ENCODE data around the gene SPTBN5.

The SPTBN5 gene

GRCh38 chr15:41887893-41888292 lies 6.0 kb downstream of the SPTBN5 start:
- TF ChIP-seq PPARA (CRISPR knock-in tag; IDR thresholded peaks at IDR 0.05; ENCODE audit: borderline replicate concordance) (no peak), SNAI2 (CRISPR knock-in tag; IDR thresholded peaks at IDR 0.05) (no peak), ZNF8 (CRISPR knock-in tag; IDR thresholded peaks at IDR 0.05) (no peak), ZFP3 (CRISPR knock-in tag; IDR thresholded peaks at IDR 0.05) (no peak), POU6F1 (CRISPR knock-in tag; IDR thresholded peaks at IDR 0.05; ENCODE audit: borderline replicate concordance, low read depth) (no peak), ZFP30 (CRISPR knock-in tag; IDR thresholded peaks at IDR 0.05) (no peak), TOX (CRISPR knock-in tag; IDR thresholded peaks at IDR 0.05; ENCODE audit: borderline replicate concordance) (no peak), OSR1 (CRISPR knock-in tag; IDR thresholded peaks at IDR 0.05) (no peak), ARNTL (CRISPR knock-in tag; IDR thresholded peaks at IDR 0.05; ENCODE audit: borderline replicate concordance, low read depth) (no peak), CREB5 (CRISPR knock-in tag; IDR thresholded peaks at IDR 0.05; ENCODE audit: low read depth) (no peak), CSRNP3 (CRISPR knock-in tag; IDR thresholded peaks at IDR 0.05) (no peak), PATZ1 (CRISPR knock-in tag; IDR thresholded peaks at IDR 0.05; ENCODE audit: borderline replicate concordance) (no peak), CSDC2 (CRISPR knock-in tag; IDR thresholded peaks at IDR 0.05) (no peak), ESRRG (CRISPR knock-in tag; IDR thresholded peaks at IDR 0.05) (no peak), ISL1 (CRISPR knock-in tag; IDR thresholded peaks at IDR 0.05) (no peak), ZC3H10 (CRISPR knock-in tag; IDR thresholded peaks at IDR 0.05) (no peak), TSHZ2 (CRISPR knock-in tag; IDR thresholded peaks at IDR 0.05) (no peak), ZNF565 (CRISPR knock-in tag; conservative IDR thresholded peaks at IDR 0.05; ENCODE audit: low read depth) (no peak), TCF4 (CRISPR knock-in tag; IDR thresholded peaks at IDR 0.05; ENCODE audit: borderline replicate concordance) (no peak), BACH2 (CRISPR knock-in tag; IDR thresholded peaks at IDR 0.05; ENCODE audit: borderline replicate concordance) (no peak)
- no peak for ATAC-seq

GRCh38 chr15:41887161-41887560 lies 6.7 kb downstream of the SPTBN5 start:
- TF ChIP-seq TSHZ2 (CRISPR knock-in tag; IDR thresholded peaks at IDR 0.05) (no peak), PATZ1 (CRISPR knock-in tag; IDR thresholded peaks at IDR 0.05; ENCODE audit: borderline replicate concordance) (no peak), ESRRG (CRISPR knock-in tag; IDR thresholded peaks at IDR 0.05) (no peak), ZNF8 (CRISPR knock-in tag; IDR thresholded peaks at IDR 0.05) (no peak), ZFP3 (CRISPR knock-in tag; IDR thresholded peaks at IDR 0.05) (no peak), SNAI2 (CRISPR knock-in tag; IDR thresholded peaks at IDR 0.05) (no peak), GLIS3 (CRISPR knock-in tag; IDR thresholded peaks at IDR 0.05) (no peak), PPARA (CRISPR knock-in tag; IDR thresholded peaks at IDR 0.05; ENCODE audit: borderline replicate concordance) (no peak)
- ATAC-seq: no peak
